ENCODE results near the gene GALM. TPM values are rescaled to one million over a fixed set of nuclear protein-coding genes. Genes with fewer than 3 reads are reported as not detected.
"Not testable (repeated sequence)": the region's sequence is repeated elsewhere in the genome, so short reads cannot be mapped to it uniquely, and the experiment has no call there.

GALM gene
- total and polyA plus RNA-seq, 9 donors = 9.8 to 38.7 (median 12.3) TPM

- no peaks in the 10 kb centered on the region for H3K27me3 ChIP-seq
- intact Hi-C loops (cut with DNase I) = no loop called here
- DNase-seq = no peak
- no peak overlapping the region for H3K27ac ChIP-seq
- no peaks in the 10 kb centered on the region for H3K9me3 ChIP-seq
- TF ChIP-seq POLR2A (IDR thresholded peaks at IDR 0.05) (no peak), EP300 (IDR thresholded peaks at IDR 0.05) (no peak)
- TF ChIP-seq, protein P1, sequence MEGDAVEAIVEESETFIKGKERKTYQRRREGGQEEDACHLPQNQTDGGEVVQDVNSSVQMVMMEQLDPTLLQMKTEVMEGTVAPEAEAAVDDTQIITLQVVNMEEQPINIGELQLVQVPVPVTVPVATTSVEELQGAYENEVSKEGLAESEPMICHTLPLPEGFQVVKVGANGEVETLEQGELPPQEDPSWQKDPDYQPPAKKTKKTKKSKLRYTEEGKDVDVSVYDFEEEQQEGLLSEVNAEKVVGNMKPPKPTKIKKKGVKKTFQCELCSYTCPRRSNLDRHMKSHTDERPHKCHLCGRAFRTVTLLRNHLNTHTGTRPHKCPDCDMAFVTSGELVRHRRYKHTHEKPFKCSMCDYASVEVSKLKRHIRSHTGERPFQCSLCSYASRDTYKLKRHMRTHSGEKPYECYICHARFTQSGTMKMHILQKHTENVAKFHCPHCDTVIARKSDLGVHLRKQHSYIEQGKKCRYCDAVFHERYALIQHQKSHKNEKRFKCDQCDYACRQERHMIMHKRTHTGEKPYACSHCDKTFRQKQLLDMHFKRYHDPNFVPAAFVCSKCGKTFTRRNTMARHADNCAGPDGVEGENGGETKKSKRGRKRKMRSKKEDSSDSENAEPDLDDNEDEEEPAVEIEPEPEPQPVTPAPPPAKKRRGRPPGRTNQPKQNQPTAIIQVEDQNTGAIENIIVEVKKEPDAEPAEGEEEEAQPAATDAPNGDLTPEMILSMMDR (IDR thresholded peaks at IDR 0.05) = no peak
- 83 to 87% (median 86%) methylated on average over 6 of the region's 6 CpGs for WGBS, 3 donors
- H3K4me3 ChIP-seq = no peak overlapping the region
- H3K4me1 ChIP-seq (ENCODE audit: insufficient read depth) = no peaks in the 10 kb centered on the region
- no peaks in the 10 kb centered on the region for H3K36me3 ChIP-seq
Observed at GRCh38 chr2:38676681-38677080, 10.8 kb downstream of the GALM start.

DNA sequence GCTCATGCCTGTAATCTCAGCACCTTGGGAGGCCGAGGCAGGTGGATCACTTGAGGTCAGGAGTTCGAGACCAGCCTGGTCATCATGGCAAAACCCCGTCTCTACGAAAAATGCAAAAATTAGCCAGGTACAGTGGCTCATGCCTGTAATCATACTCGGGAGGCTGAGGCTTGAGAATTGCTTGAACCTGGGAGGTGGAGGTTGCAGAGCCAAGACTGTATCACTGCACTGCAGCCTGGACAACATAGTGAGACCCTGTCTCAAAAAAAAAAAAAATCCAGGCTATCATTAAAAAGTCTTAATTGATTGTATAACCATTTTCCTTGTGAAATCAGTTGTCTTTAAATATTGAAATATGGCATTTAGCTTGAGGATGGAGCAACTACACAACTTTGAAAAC lies 15.0 kb downstream of the GALM start:
- H3K27me3 ChIP-seq; H3K36me3 ChIP-seq; DNase-seq; intact Hi-C loops (cut with DNase I); H3K9me3 ChIP-seq; H3K27ac ChIP-seq; H3K4me3 ChIP-seq; H3K4me1 ChIP-seq (ENCODE audit: insufficient read depth): not testable (repeated sequence)
- 88 to 93% (median 92%) methylated on average over 5 of the region's 5 CpGs for WGBS, 3 donors

DNA sequence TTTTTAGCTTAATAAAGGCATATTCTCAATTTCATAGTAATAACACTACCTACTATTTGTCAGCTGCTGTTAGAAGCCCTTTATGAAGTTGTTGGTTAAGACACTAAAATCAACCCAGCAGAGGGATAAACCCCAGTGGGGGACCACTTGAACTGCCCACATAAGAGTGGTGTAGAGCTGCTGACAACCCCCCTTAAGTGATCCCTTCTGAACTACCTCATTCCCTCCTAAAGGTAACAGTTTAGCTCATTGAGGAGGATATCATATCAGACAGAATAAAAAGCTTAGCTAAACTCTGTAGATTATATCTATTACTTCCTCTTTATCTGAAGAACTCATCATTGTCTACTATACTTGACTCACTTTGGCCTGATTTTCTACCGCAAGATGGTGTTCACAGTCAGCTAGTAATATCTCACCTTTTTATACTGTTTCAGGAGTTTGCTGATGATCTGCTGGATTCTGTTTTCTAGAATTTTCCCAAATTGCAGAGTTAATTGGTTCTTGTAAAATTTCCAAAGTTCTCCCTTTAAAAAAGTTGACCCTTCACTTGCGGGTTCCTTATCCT lies 16.2 kb downstream of the GALM start:
- Histone ChIP-seq H3K4me1 (ENCODE audit: insufficient read depth) (peaks cover 6% of the 10 kb centered on the region), H3K27ac (no peak overlapping the region), H3K9me3 (no peaks in the 10 kb centered on the region), H3K4me3 (no peak overlapping the region), H3K36me3 (no peaks in the 10 kb centered on the region), H3K27me3 (no peaks in the 10 kb centered on the region)
- WGBS, 3 donors = 87 to 95% (median 87%) methylated on average over 2 of the region's 2 CpGs
- intact Hi-C loops (cut with DNase I) = no loop called here
- DNase-seq = no peak
- TF ChIP-seq, protein P1 (IDR thresholded peaks at IDR 0.05) = no peak
- TF ChIP-seq EP300 (IDR thresholded peaks at IDR 0.05) (no peak), POLR2A (IDR thresholded peaks at IDR 0.05) (no peak)

DNA sequence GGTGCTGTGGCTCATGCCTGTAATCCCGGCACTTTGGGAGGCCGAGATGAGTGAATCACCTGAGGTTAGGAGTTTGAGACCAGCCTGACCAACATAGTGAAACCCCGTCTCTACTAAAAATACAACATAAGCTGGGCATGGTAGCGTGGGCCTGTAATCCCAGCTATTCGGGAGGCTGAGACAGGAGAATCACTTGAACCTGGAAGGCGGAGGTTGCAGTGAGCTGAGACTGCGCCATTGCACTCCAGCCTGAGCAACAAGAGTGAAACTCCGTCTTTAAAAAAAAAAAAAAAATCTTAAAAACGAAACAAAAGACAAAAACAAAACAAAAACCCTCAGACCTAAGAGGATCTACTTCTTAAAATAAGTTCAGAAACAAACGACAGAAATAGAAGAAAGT lies 16.7 kb downstream of the GALM start:
- intact Hi-C loops (cut with DNase I); H3K4me3 ChIP-seq; H3K9me3 ChIP-seq; H3K27ac ChIP-seq; H3K36me3 ChIP-seq; H3K27me3 ChIP-seq; H3K4me1 ChIP-seq (ENCODE audit: insufficient read depth); DNase-seq: not testable (repeated sequence)
- WGBS, 3 donors = 43 to 69% (median 50%) methylated on average over 10 of the region's 10 CpGs

DNA sequence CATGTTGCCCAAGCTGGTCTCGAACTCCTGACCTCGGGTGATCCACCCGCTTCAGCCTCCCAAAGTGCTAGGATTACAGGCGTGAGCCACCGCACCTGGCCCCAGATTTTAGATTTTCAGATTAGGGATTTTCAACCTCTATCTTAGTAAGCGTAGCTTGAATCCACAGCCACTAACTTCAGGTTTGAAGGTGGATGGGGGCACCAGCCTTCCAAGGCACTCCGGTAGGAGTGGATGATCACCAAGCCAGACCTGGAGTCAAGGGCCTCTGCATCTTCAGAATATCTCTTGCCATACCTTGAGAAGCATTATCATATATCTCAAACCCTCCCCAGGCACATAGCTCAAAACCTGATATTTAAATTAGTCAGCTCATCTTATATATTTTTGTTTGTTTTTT lies 17.9 kb downstream of the GALM start:
- H3K4me1 ChIP-seq (ENCODE audit: insufficient read depth) = peaks cover 6% of the 10 kb centered on the region
- H3K36me3 ChIP-seq = no peaks in the 10 kb centered on the region
- DNase-seq = no peak
- H3K9me3 ChIP-seq = no peaks in the 10 kb centered on the region
- no peak overlapping the region for H3K27ac ChIP-seq
- H3K4me3 ChIP-seq = no peak overlapping the region
- intact Hi-C loops (cut with DNase I) = no loop called here
- H3K27me3 ChIP-seq = no peaks in the 10 kb centered on the region
- TF ChIP-seq EP300 (IDR thresholded peaks at IDR 0.05) (no peak), POLR2A (IDR thresholded peaks at IDR 0.05) (no peak)
- TF ChIP-seq, protein P1 (IDR thresholded peaks at IDR 0.05) = no peak
- WGBS, 3 donors = 95 to 98% (median 96%) methylated on average over 7 of the region's 7 CpGs
